IMR-90 (cell line): ENCODE data around the gene ZNF850. TPM values are rescaled to one million over a fixed set of nuclear protein-coding genes. Genes with fewer than 3 reads are reported as not detected.

Experiments used
- ATAC-seq: fragments of 200-7000 bp; cut with Tn5 transposase; 2 replicates; pipeline ENCODE4 v1.9.1; 2020; ENCODE audit warnings: low read depth, mild to moderate bottlenecking, moderate library complexity
- BruUV-seq: library from RNA; stranded (reverse); fragments of 400-500 nt; replicated peaks from 2 replicates; lab custom pipeline; 2021; lab: Mats Ljungman, UMichigan
- CTCF ChIA-PET: fragments of 300-600 bp; formaldehyde crosslinking; extraction: SDS; loops from one replicate; lab custom pipeline; 2021; ENCODE audit warnings: antibody characterized with exemption; lab: Yijun Ruan, JAX
- POLR2A ChIA-PET: fragments of 300-600 bp; sonication (Branson Sonifier 250); formaldehyde crosslinking; loops from one replicate; lab custom pipeline; 2022; ENCODE audit warnings: antibody characterized with exemption; ENCODE audit not compliant: unreplicated experiment; lab: Charles Lee
- DNase-seq: peaks from one replicate; pipeline ENCODE4 v3.0.0; 2013
- H2AFZ ChIP-seq: replicated peaks from 2 replicates; pipeline ENCODE3; 2013; ENCODE audit warnings: low read length, mild to moderate bottlenecking; ENCODE audit not compliant: poor library complexity
- H2AK5ac ChIP-seq: 2 replicates; pipeline ENCODE4 v1.6.1; 2013; ENCODE audit warnings: low read depth, low read length, inconsistent platforms
- H2AK9ac ChIP-seq: replicated peaks from 2 replicates; pipeline ENCODE3; 2013; ENCODE audit warnings: mild to moderate bottlenecking, low read depth, low read length, moderate library complexity; ENCODE audit not compliant: poor library complexity
- H2BK120ac ChIP-seq: 2 replicates; pipeline ENCODE4 v1.6.1; 2013; ENCODE audit warnings: low read depth, low read length, inconsistent platforms
- H2BK15ac ChIP-seq: 3 replicates; pipeline ENCODE4 v1.6.1; 2013; ENCODE audit warnings: low read depth, low read length, inconsistent platforms
- H2BK20ac ChIP-seq: 2 replicates; pipeline ENCODE4 v1.6.1; 2013; ENCODE audit warnings: low read depth, mild to moderate bottlenecking, inconsistent platforms, low read length, moderate library complexity
- H2BK5ac ChIP-seq: 2 replicates; pipeline ENCODE4 v1.6.1; 2013; ENCODE audit warnings: mild to moderate bottlenecking, low read depth, low read length, inconsistent platforms; ENCODE audit not compliant: poor library complexity, severe bottlenecking
- H3K14ac ChIP-seq: replicated peaks from 2 replicates; pipeline ENCODE4 v1.6.1; 2013; ENCODE audit warnings: low read depth, low read length, inconsistent platforms
- H3K18ac ChIP-seq: 2 replicates; pipeline ENCODE4 v1.6.1; 2013; ENCODE audit warnings: low read depth, low read length, control low read depth
- H3K23ac ChIP-seq: 2 replicates; pipeline ENCODE4 v1.6.1; 2013; ENCODE audit warnings: low read depth, low read length, inconsistent platforms
- H3K27ac ChIP-seq: 2 replicates; pipeline ENCODE4 v1.5.1; 2013; ENCODE audit warnings: mild to moderate bottlenecking, control low read depth, low read length; ENCODE audit not compliant: insufficient read depth
- H3K27me3 ChIP-seq: 2 replicates; pipeline ENCODE4 v1.6.1; 2013; ENCODE audit warnings: low read length; ENCODE audit not compliant: control insufficient read depth, insufficient read depth
- H3K36me3 ChIP-seq: 2 replicates; pipeline ENCODE4 v1.6.1; 2013; ENCODE audit warnings: low read length, mixed read lengths; ENCODE audit not compliant: control insufficient read depth, insufficient read depth
- H3K4ac ChIP-seq: 2 replicates; pipeline ENCODE4 v1.6.1; 2013; ENCODE audit warnings: low read depth, low read length, inconsistent platforms
- H3K4me1 ChIP-seq: 2 replicates; pipeline ENCODE4 v1.6.1; 2013; ENCODE audit warnings: low read length, mixed read lengths; ENCODE audit not compliant: control insufficient read depth, insufficient read depth
- H3K4me2 ChIP-seq: 2 replicates; pipeline ENCODE4 v1.6.1; 2013; ENCODE audit warnings: low read depth, mild to moderate bottlenecking, control low read depth, low read length, moderate library complexity
- H3K4me3 ChIP-seq: 2 replicates; pipeline ENCODE4 v1.5.1; 2013; ENCODE audit warnings: low read depth, mild to moderate bottlenecking, control low read depth, low read length, moderate library complexity; ENCODE audit not compliant: insufficient read depth
- H3K56ac ChIP-seq: 2 replicates; pipeline ENCODE4 v1.6.1; 2013; ENCODE audit warnings: low read length, inconsistent platforms; ENCODE audit not compliant: insufficient read depth; ENCODE audit errors: extremely low read depth
- H3K79me1 ChIP-seq, 2 experiments: 2 replicates each; pipeline ENCODE4 v1.6.1; 2013; ENCODE audit warnings: low read length in 2 of 2, inconsistent platforms in 1 of 2, low read depth in 1 of 2
- H3K9ac ChIP-seq: 2 replicates; pipeline ENCODE4 v1.6.1; 2013; ENCODE audit warnings: low read depth, low read length, control low read depth
- H3K9me1 ChIP-seq: 2 replicates; pipeline ENCODE4 v1.6.1; 2013; ENCODE audit warnings: low read length, inconsistent platforms; ENCODE audit not compliant: insufficient read depth
- H3K9me3 ChIP-seq: 2 replicates; pipeline ENCODE4 v1.6.1; 2013; ENCODE audit warnings: low read length; ENCODE audit not compliant: control insufficient read depth, insufficient read depth
- H4K20me1 ChIP-seq: 2 replicates; pipeline ENCODE4 v1.6.1; 2013; ENCODE audit warnings: low read length, inconsistent platforms; ENCODE audit not compliant: insufficient read depth
- H4K5ac ChIP-seq: 2 replicates; pipeline ENCODE4 v1.6.1; 2013; ENCODE audit warnings: mild to moderate bottlenecking, low read depth, low read length, control low read depth
- H4K8ac ChIP-seq, 2 experiments: 2 replicates each; pipeline ENCODE4 v1.6.1; 2013; ENCODE audit warnings: low read depth in 2 of 2, low read length in 2 of 2, control low read depth in 1 of 2, inconsistent platforms in 1 of 2
- H4K91ac ChIP-seq: 2 replicates; pipeline ENCODE4 v1.6.1; 2013; ENCODE audit warnings: low read depth, low read length, inconsistent platforms; ENCODE audit not compliant: insufficient read depth
- BHLHE40 ChIP-seq: fragments of 150-350 bp; IDR thresholded peaks from 2 replicates; pipeline ENCODE4 v1.6.1; 2016; ENCODE audit warnings: mild to moderate bottlenecking, low read depth, low read length
- CEBPB ChIP-seq: IDR thresholded peaks from 2 replicates; pipeline ENCODE4 v1.6.1; 2012; ENCODE audit warnings: low read depth, low read length, improper control_type of control experiment
- CHD1 ChIP-seq: IDR thresholded peaks from 2 replicates; pipeline ENCODE4 v1.6.1; 2012; ENCODE audit warnings: low read depth, low read length, improper control_type of control experiment
- FOS ChIP-seq: fragments of 150-350 bp; IDR thresholded peaks from 2 replicates; pipeline ENCODE4 v1.6.1; 2016; ENCODE audit warnings: low read depth, low read length
- MAFK ChIP-seq: IDR thresholded peaks from 2 replicates; pipeline ENCODE4 v1.6.1; 2012; ENCODE audit warnings: low read depth, low read length, improper control_type of control experiment
- MAZ ChIP-seq: IDR thresholded peaks from 2 replicates; pipeline ENCODE4 v1.6.1; 2012; ENCODE audit warnings: low read depth, mild to moderate bottlenecking, low read length, improper control_type of control experiment, moderate library complexity, borderline replicate concordance
- MXI1 ChIP-seq: IDR thresholded peaks from 2 replicates; pipeline ENCODE4 v1.6.1; 2012; ENCODE audit warnings: low read depth, mild to moderate bottlenecking, low read length, moderate library complexity, borderline replicate concordance
- NFE2L2 ChIP-seq: fragments of 150-350 bp; IDR thresholded peaks from 2 replicates; pipeline ENCODE4 v1.6.1; 2016; ENCODE audit warnings: low read depth, mild to moderate bottlenecking, low read length
- POLR2A ChIP-seq: IDR thresholded peaks from 2 replicates; pipeline ENCODE4 v1.6.1; 2012; ENCODE audit warnings: mild to moderate bottlenecking, low read depth, low read length
- RAD21 ChIP-seq: IDR thresholded peaks from 2 replicates; pipeline ENCODE4 v1.6.1; 2012; ENCODE audit warnings: low read length, improper control_type of control experiment
- RCOR1 ChIP-seq: IDR thresholded peaks from 2 replicates; pipeline ENCODE4 v1.6.1; 2012; ENCODE audit warnings: mild to moderate bottlenecking, low read length, improper control_type of control experiment; ENCODE audit not compliant: insufficient replicate concordance
- RFX5 ChIP-seq: IDR thresholded peaks from 2 replicates; pipeline ENCODE4 v1.8.0; 2012; ENCODE audit warnings: low read depth, mild to moderate bottlenecking, low read length, moderate library complexity
- SMC3 ChIP-seq: fragments of 150-350 bp; IDR thresholded peaks from 2 replicates; pipeline ENCODE4 v1.6.1; 2016; ENCODE audit warnings: low read depth, mild to moderate bottlenecking, antibody characterized with exemption, low read length, moderate library complexity
- WGBS, 2 experiments: methylation state at CpG; one replicate each; pipeline versions ENCODE4 v1.1.5 to v1.1.7; 2013; ENCODE audit warnings: missing lambda C conversion rate in 2 of 2; ENCODE audit not compliant: insufficient read length in 1 of 2; ENCODE audit errors: extremely low coverage in 2 of 2; 5-methylcytosine and 5-hydroxymethylcytosine counted together
- dilution Hi-C: fragments of 300-500 bp; cut with HindIII; formaldehyde crosslinking; loops from one replicate; pipeline ENCODE4 v1.14.3; 2018; ENCODE audit warnings: low sequenced_read_pairs; ENCODE audit not compliant: unreplicated experiment
- in situ Hi-C: fragments of 300-500 bp; cut with MboI; formaldehyde crosslinking; loops from 3 replicates; pipeline ENCODE4 v1.14.3; 2019; ENCODE audit warnings: low sequenced_read_pairs, inconsistent platforms, mixed read lengths
- intact Hi-C: fragments of 100-400 bp; cut with micrococcal nuclease; formaldehyde crosslinking; loops from 2 replicates; pipeline ENCODE4 v1.10.0; 2022
- polyA plus RNA-seq, 3 experiments: library from polyadenylated mRNA; depleted of rRNA; stranded (reverse); fragments of >200 nt; gene quantifications; 2 replicates each; pipeline ENCODE4 v1.2.3, GENCODE V29; 2012; ENCODE audit warnings: low replicate concordance in 1 of 3
- total RNA-seq: library from RNA; depleted of rRNA; stranded (reverse); fragments of >200 nt; gene quantifications from 2 replicates; pipeline ENCODE4 v1.2.3, GENCODE V29; 2012
- TF ChIP-seq, protein P1 (sequence below): conservative IDR thresholded peaks from 2 replicates; pipeline ENCODE4 v1.5.1; 2012; ENCODE audit warnings: mild to moderate bottlenecking, low read depth, low read length, improper control_type of control experiment
- TF ChIP-seq, protein P2 (sequence below): fragments of 150-350 bp; IDR thresholded peaks from 2 replicates; pipeline ENCODE4 v1.6.1; 2016; ENCODE audit warnings: low read depth, mild to moderate bottlenecking, low read length, moderate library complexity, borderline replicate concordance
- TF ChIP-seq, protein P3 (sequence below): fragments of 150-350 bp; IDR thresholded peaks from 2 replicates; pipeline ENCODE4 v1.6.1; 2017; ENCODE audit warnings: mild to moderate bottlenecking, antibody characterized with exemption, low read length, low read depth

ZNF850 gene
- total and polyA plus RNA-seq, 2 of the 4 experiments (the other 2 are of a cell fraction), result 1.1 to 7.2 TPM

- ChIA-PET POLR2A (no interaction called here), CTCF (no interaction called here)
- H2AFZ ChIP-seq, result no peak overlapping the region
- H3K79me1 ChIP-seq, result peaks cover 0 to 11% of the 10 kb centered on the region in 2 experiments; a peak in 3 of 4 replicates
- intact Hi-C loops (no loop called here), dilution Hi-C loops (no loop called here), in situ Hi-C loops (no loop called here)
- H2AK9ac ChIP-seq, result no peak overlapping the region
- H3K9ac ChIP-seq, result no peak overlapping the region
- H3K9me1 ChIP-seq, result no peaks in the 10 kb centered on the region
- BruUV-seq, result no TSS peak
- no peak overlapping the region for H2BK5ac ChIP-seq
- no peak overlapping the region for H3K27ac ChIP-seq
- no peak overlapping the region for H3K14ac ChIP-seq
- H3K4me2 ChIP-seq, result no peak overlapping the region
- H4K20me1 ChIP-seq, result no peaks in the 10 kb centered on the region
- no peaks in the 10 kb centered on the region for H3K4me1 ChIP-seq
- no peak overlapping the region for H3K56ac ChIP-seq
- H3K18ac ChIP-seq, result no peak overlapping the region
- no peak overlapping the region for H2BK20ac ChIP-seq
- no CpG with 5 or more reads among the region's 2 CpGs for WGBS, 2 experiments
- no peaks in the 10 kb centered on the region for H3K27me3 ChIP-seq
- no peak overlapping the region for H4K91ac ChIP-seq
- H3K9me3 ChIP-seq, result peaks cover 59% of the 10 kb centered on the region
- no peak for DNase-seq
- ATAC-seq, result no peak
- TF ChIP-seq RFX5 (no peak), MAZ (no peak), BHLHE40 (no peak), MXI1 (no peak), NFE2L2 (no peak), RCOR1 (no peak), CEBPB (no peak), SMC3 (no peak), CHD1 (no peak), RAD21 (no peak), MAFK (no peak), FOS (no peak), POLR2A (no peak)
- TF ChIP-seq, protein P1, sequence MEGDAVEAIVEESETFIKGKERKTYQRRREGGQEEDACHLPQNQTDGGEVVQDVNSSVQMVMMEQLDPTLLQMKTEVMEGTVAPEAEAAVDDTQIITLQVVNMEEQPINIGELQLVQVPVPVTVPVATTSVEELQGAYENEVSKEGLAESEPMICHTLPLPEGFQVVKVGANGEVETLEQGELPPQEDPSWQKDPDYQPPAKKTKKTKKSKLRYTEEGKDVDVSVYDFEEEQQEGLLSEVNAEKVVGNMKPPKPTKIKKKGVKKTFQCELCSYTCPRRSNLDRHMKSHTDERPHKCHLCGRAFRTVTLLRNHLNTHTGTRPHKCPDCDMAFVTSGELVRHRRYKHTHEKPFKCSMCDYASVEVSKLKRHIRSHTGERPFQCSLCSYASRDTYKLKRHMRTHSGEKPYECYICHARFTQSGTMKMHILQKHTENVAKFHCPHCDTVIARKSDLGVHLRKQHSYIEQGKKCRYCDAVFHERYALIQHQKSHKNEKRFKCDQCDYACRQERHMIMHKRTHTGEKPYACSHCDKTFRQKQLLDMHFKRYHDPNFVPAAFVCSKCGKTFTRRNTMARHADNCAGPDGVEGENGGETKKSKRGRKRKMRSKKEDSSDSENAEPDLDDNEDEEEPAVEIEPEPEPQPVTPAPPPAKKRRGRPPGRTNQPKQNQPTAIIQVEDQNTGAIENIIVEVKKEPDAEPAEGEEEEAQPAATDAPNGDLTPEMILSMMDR, result no peak
- TF ChIP-seq, protein P2, sequence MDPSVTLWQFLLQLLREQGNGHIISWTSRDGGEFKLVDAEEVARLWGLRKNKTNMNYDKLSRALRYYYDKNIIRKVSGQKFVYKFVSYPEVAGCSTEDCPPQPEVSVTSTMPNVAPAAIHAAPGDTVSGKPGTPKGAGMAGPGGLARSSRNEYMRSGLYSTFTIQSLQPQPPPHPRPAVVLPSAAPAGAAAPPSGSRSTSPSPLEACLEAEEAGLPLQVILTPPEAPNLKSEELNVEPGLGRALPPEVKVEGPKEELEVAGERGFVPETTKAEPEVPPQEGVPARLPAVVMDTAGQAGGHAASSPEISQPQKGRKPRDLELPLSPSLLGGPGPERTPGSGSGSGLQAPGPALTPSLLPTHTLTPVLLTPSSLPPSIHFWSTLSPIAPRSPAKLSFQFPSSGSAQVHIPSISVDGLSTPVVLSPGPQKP, result no peak
- TF ChIP-seq, protein P3, sequence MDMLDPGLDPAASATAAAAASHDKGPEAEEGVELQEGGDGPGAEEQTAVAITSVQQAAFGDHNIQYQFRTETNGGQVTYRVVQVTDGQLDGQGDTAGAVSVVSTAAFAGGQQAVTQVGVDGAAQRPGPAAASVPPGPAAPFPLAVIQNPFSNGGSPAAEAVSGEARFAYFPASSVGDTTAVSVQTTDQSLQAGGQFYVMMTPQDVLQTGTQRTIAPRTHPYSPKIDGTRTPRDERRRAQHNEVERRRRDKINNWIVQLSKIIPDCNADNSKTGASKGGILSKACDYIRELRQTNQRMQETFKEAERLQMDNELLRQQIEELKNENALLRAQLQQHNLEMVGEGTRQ, result no peak
- H4K5ac ChIP-seq, result no peak overlapping the region
- H3K23ac ChIP-seq, result no peak overlapping the region
- no peak overlapping the region for H3K4me3 ChIP-seq
- no peak overlapping the region for H4K8ac ChIP-seq
- no peak overlapping the region for H2BK15ac ChIP-seq
- H2BK120ac ChIP-seq, result no peak overlapping the region
- H3K36me3 ChIP-seq, result peaks cover 32% of the 10 kb centered on the region
- no peak overlapping the region for H3K4ac ChIP-seq
- no peak overlapping the region for H2AK5ac ChIP-seq
These were observed 63.2 kb downstream of the ZNF850 start for GRCh38 chr19:36709423-36709822.
